Panc1 (cell line): ENCODE measurements around the gene ST8SIA1.

Experiments
- CTCF ChIP-seq: fragments of 450-650 bp; IDR thresholded peaks from 2 replicates; pipeline ENCODE4 v1.5.1; 2017; ENCODE audit warnings: mild to moderate bottlenecking
- POLR2AphosphoS5 ChIP-seq: IDR thresholded peaks from 2 replicates; pipeline ENCODE4 v1.6.1; 2012; ENCODE audit warnings: mild to moderate bottlenecking, low read depth, low read length, moderate library complexity
- REST ChIP-seq, 2 experiments: IDR thresholded peaks; 2 replicates each; pipeline ENCODE4 v1.6.1; 2011 to 2012; ENCODE audit warnings: low read depth in 2 of 2, control low read depth in 1 of 2, low read length in 1 of 2, mild to moderate bottlenecking in 1 of 2, moderate library complexity in 1 of 2; ENCODE audit not compliant: insufficient read depth in 1 of 2
- SIN3A ChIP-seq: IDR thresholded peaks from 2 replicates; pipeline ENCODE4 v1.6.1; 2012; ENCODE audit warnings: low read depth, mild to moderate bottlenecking, low read length, moderate library complexity, borderline replicate concordance; ENCODE audit not compliant: insufficient read depth
- TCF7L2 ChIP-seq: IDR thresholded peaks from 2 replicates; pipeline ENCODE4 v1.6.1; 2011; ENCODE audit warnings: mild to moderate bottlenecking, low read depth, low read length, inconsistent platforms

DNA sequence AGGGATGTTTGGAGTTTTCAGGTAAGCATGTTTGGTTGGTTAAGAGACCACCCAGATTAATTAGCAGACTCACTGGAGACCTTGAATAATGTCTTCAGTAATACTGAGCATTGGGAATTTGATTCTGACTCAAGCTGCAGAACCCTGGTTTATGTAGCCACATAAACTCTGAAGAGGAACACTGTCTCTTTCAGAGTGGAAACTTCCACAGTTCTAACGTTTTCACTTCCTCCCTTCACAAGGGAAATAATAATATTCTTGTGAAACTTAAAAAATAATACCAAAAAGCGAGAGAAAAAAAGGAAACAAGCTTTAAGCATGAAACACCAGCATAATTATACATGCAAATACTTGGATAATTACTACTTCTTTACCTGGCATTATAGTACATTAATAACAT, 40.0 kb upstream of the ST8SIA1 start:
- no peak for TF ChIP-seq CTCF
- no peak for TF ChIP-seq POLR2AphosphoS5
- no peak for TF ChIP-seq TCF7L2
- TF ChIP-seq REST (IDR thresholded peaks at IDR 0.05; ENCODE audit: insufficient read depth in 1 of 2, low read depth in 2 of 2, low read length in 1 of 2), result no peak
- no peak for TF ChIP-seq SIN3A
